ENCODE results near the gene MIA.
"Not testable (repeated sequence)": the region's sequence is repeated elsewhere in the genome, so short reads cannot be mapped to it uniquely, and the experiment has no call there.

Gene MIA

GRCh38 chr19:40774916-40775631 lies at the start of gene MIA:
Gene MIA (plus strand): TSS chr19:40775521. CDS start chr19:40775543, 22 bp downstream.
- no peak for DNase-seq (ENCODE audit: low read depth in 2 of 3, low spot score in 2 of 3)

- DNase-seq (ENCODE audit: low read depth in 2 of 3, low spot score in 2 of 3), result no peak
Measured at GRCh38 chr19:40726279-40726678, 49.0 kb upstream of the MIA start.

GRCh38 chr19:40730065-40730464 lies 45.3 kb upstream of the MIA start:
- not testable (repeated sequence) for DNase-seq (ENCODE audit: low read depth in 2 of 3, low spot score in 2 of 3)

- not testable (repeated sequence) for DNase-seq (ENCODE audit: low read depth in 2 of 3, low spot score in 2 of 3)
Measured at GRCh38 chr19:40732304-40732703, 43.0 kb upstream of the MIA start.

- DNase-seq (ENCODE audit: low read depth in 2 of 3, low spot score in 2 of 3), result no peak
Measured at GRCh38 chr19:40733149-40733548, 42.2 kb upstream of the MIA start.

DNA sequence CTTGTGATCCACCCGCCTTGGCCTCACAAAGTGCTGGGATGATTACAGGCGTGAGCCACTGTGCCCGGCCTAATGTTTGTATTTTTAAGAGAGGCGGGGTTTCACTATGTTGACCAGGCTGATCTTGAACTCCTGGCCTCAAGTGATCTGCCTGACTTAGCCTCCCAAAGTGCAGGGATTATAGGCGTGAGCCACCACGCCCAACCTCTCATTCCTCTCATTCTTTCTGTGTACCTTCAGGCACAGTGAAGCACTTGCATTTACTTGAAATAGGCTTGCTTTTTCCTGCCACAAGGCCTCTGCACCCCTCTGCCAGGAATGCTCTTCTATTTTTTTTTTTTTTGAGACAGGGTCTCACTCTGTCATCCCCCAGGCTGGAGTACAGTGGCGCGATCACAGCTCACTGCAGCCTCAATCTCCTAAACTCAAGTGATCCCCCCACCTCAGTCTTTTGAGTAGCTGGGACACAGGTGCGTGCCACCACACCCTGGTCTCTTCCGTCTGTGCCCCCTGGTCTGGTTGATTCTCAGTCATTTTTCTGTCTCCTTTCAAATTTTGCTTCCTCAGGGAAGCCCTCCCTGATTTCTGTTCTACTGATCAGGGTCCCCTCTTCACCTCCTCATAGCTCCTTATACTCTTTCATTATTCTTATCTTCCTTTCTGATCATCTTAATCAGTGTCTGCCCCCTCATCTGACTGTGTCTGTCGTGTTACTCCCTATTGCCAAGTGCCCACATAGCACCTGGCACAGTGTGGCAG lies 40.1 kb upstream of the MIA start:
- DNase-seq (ENCODE audit: low read depth in 2 of 3, low spot score in 2 of 3), result no peak

DNA sequence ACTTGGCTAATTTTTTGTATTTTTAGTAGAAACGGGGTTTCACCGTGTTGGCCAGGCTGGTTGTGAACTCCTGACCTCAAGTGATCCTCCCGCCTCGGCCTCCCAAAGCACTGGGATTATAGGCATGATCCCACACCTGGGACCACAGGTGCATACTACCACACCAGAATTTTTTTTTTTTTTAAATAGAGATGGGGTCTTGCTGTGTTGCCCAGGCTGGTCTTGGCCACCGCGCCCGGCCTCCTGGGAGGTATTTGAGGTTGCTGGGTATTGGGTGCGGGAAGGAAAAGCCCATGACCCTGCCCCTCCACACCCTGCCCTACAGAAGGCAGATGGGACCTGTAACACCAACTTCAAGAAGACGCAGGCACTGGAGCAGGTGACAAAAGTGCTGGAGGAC lies 38.7 kb upstream of the MIA start:
- DNase-seq (ENCODE audit: low read depth in 2 of 3, low spot score in 2 of 3), result no peak

GRCh38 chr19:40737102-40737644 lies 38.1 kb upstream of the MIA start:
- DNase-seq (ENCODE audit: low read depth in 2 of 3, low spot score in 2 of 3), result no peak

- DNase-seq (ENCODE audit: low read depth in 2 of 3, low spot score in 2 of 3), result no peak
Measured at GRCh38 chr19:40739030-40739839, 36.1 kb upstream of the MIA start.

- no peak for DNase-seq (ENCODE audit: low read depth in 2 of 3, low spot score in 2 of 3)
Measured at GRCh38 chr19:40739871-40740703, 35.2 kb upstream of the MIA start.

GRCh38 chr19:40740747-40741146 lies 34.6 kb upstream of the MIA start:
- DNase-seq (ENCODE audit: low read depth in 2 of 3, low spot score in 2 of 3), result no peak

DNA sequence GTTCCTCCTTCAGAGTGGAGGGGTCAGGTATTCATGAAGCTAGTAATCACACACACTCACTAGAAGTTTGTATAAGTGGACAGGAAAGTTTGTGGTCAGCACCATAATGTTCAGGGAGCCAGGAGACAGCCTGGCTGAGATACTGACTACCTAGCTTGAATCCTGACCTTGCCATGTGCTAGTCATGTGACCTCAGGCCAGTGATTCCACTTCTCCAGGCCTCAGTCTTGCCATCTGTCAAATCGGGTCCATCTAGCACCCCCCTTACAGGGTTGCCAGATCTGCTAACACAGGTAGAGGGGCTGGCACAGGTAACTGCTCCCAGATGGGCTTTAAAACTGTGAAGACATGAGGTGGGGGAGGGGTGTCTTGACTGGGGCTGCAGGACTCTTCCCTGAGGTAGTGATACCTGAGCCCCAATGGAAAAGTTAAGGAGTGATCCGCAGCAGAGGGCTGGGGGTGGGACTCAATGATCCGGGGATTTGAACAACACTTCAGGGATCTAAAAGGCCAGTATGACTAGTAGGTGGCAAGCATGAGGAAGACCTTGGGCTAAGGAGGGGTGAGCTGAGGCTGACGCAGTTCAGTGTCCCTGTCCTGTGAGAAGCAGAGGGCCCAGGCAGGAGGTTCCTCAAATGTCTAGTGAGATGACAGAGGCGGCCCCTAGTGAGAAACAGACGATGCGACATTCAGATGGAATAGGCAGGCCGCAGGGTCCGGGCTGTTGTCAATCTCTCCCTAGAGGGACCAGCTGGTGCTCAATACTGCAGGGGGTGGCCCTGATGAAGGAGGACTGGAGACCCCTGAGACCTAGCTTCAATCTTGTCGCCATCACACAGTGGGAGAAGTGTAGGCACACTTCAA lies 33.6 kb upstream of the MIA start:
- no peak for DNase-seq (ENCODE audit: low read depth in 2 of 3, low spot score in 2 of 3)

- DNase-seq (ENCODE audit: low read depth in 2 of 3, low spot score in 2 of 3), result no peak
Measured at GRCh38 chr19:40742477-40742876, 32.8 kb upstream of the MIA start.

GRCh38 chr19:40742886-40743285 lies 32.4 kb upstream of the MIA start:
- no peak for DNase-seq (ENCODE audit: low read depth in 2 of 3, low spot score in 2 of 3)

DNA sequence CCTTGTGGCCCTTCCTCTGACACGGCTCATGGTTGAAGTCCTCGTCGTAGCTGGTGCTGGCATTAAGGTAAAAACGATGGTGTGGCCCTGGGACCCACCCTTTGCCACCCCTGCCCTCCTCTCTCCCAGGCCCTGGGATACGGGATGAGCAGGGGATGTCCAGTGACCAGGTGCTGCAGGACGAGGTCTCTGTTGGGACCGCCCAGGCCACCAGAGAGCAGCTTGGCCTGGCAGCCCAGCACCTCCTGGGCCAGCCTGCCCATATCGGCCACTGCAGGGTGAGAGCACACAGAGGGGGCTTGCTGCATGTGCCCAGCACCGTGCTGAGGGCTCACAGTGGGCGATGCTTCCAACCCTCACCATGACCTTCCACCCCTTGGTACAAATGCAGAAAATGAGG lies 31.4 kb upstream of the MIA start:
- DNase-seq (ENCODE audit: low read depth in 2 of 3, low spot score in 2 of 3), result no peak

DNA sequence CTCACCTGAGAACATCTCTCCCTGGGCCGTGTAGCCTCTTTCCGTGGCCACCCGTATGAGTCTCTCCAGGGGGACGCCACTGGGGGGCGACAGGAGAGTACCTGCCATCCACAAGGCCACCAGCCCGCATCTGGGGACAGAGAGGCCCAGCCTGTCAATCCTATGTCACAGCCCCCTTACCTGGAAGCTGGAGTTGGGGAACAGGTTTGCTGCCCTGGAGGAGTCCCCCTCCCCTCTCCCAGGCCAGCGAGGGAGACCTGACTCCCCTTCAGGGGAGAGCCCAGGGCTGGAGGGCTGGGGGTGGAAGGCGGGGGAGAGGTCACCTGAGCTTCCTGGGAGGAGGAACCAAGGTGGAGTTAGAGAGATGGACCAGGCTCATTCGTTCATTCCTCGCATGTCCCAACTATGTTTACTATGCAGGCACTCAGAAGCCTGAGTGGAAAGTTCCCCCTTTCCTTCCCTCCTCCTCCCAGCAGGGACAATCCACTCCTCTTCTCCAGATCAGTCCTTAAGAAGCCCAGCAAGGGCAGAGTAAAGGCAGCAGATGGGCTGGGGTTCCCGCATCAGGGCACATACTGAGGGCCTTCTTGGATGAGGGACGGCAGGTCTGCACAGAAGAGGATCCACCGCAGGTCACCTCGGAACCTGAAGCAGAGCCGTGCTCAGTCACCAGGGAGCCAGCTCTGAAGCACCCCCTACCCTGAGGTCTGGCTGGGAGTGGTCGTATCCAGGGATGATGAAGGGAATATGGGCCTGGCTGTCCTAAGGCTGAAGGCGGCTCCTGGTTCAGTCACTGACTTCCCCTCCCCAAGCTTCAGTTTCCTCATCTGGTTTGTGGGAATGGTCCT lies 30.5 kb upstream of the MIA start:
- DNase-seq (ENCODE audit: low read depth in 2 of 3, low spot score in 2 of 3), result no peak

DNA sequence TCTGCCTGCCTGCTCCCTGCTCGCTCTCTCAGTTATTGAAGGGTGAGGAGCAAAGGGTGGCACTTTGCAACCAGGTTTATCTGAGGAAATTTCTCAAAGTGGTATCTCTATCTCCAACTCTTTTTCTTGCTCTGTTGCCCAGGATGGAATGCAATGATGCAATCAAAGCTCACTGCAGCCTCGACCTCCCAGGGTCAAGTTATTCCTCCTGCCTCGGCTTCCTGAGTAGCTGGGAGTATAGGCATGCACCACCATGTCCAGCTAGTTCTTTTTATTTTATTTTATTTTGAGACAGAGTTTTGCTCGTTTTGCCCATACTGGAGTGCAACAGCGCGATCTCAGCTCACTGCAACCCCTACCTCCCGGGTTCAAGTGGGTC lies 29.9 kb upstream of the MIA start:
- no peak for DNase-seq (ENCODE audit: low read depth in 2 of 3, low spot score in 2 of 3)

DNA sequence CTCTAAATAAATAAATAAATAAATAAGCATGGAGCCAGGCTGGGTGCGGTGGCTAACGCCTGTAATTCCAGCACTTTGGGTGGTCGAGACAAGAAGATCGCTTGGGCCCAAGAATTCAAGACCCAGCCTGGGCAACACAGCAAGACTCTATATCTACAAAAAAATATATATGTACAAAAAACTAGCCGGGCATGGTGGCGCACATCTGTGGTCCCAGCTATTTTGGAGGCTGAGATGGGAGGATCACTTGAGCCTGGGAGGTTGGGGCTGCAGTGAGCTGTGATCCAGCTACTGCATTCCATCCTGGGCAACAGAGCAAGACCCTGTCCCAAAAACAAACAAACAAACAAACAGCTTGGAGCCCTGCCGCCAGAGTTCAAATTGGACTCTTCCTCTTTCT lies 27.8 kb upstream of the MIA start:
- no peak for DNase-seq (ENCODE audit: low read depth in 2 of 3, low spot score in 2 of 3)

All from activated CD8-positive, alpha-beta memory T cell treated with anti-CD3 and anti-CD28 coated beads for 48 hours (primary cell).